GM12892 (cell line): ENCODE data around the gene DDIT4.

ENCODE experiments used
- POLR2A ChIP-seq: IDR thresholded peaks from 2 replicates; pipeline ENCODE4 v1.6.1; 2011; ENCODE audit warnings: low read depth, low read length, control low read depth
- POLR2AphosphoS5 ChIP-seq: IDR thresholded peaks from 2 replicates; pipeline ENCODE4 v1.6.1; 2011; ENCODE audit warnings: low read depth, low read length, control low read depth

GRCh38 chr10:72244573-72245038, 29.1 kb upstream of the DDIT4 start:
- no peak for TF ChIP-seq POLR2A
- no peak for TF ChIP-seq POLR2AphosphoS5
